K562 (cell line): Measurements from ENCODE around the gene C17orf78. TPM values are rescaled to one million over a fixed set of nuclear protein-coding genes. Genes with fewer than 3 reads are reported as not detected.
A peak's percentile ranks its signal among the peaks of the same experiment; 100 is the strongest.

Experiments
- ATAC-seq: fragments of 200-7000 bp; cut with Tn5 transposase; 3 replicates; pipeline ENCODE4 v1.9.1; 2020; ENCODE audit warnings: moderate library complexity
- BruUV-seq: library from RNA; stranded (reverse); fragments of 400-500 nt; replicated peaks from 2 replicates; lab custom pipeline; 2021; lab: Mats Ljungman, UMichigan
- CTCF ChIA-PET: fragments of 300-600 bp; formaldehyde crosslinking; extraction: SDS; loops from one replicate; lab custom pipeline; 2021; ENCODE audit warnings: low intra/inter-chr PET ratio; lab: Yijun Ruan, JAX
- POLR2A ChIA-PET: fragments of 300-600, 350-650 bp; sonication (Branson Sonifier 250); formaldehyde crosslinking; extraction: SDS; loops from one replicate; lab custom pipeline; 2021; ENCODE audit warnings: antibody characterized with exemption, inconsistent platforms; lab: Yijun Ruan, JAX
- DNase-seq, 4 experiments: peaks; one replicate each; pipeline versions ENCODE4 v3.0.0 to v3.0.0-alpha.2; 2011 to 2018; ENCODE audit warnings: low spot score in 3 of 4, mixed read lengths in 3 of 4; ENCODE audit errors: extremely low read depth in 1 of 4
- FAIRE-seq: peaks from 2 replicates; lab custom pipeline; 2011; peaks lifted over from hg19 to GRCh38; lab: Jason Lieb, UNC
- H2AFZ ChIP-seq: 2 replicates; pipeline ENCODE4 v1.6.0; 2011; ENCODE audit warnings: low read depth, low read length, control low read depth, inconsistent platforms
- H3K27ac ChIP-seq: fragments of 200-600 bp; 3 replicates; pipeline ENCODE4 v1.8.0; 2011; ENCODE audit warnings: low read depth, mild to moderate bottlenecking, control low read depth, inconsistent platforms, low read length, moderate library complexity, mixed read lengths; ENCODE audit errors: extremely low read depth
- H3K27me3 ChIP-seq, 2 experiments: fragments of 300-600 bp in 1 of 2; 2 replicates in 1 of 2; 3 replicates in 1 of 2; pipeline versions ENCODE4 v1.6.0 to v1.8.0; 2011; ENCODE audit warnings: inconsistent platforms in 2 of 2, low read length in 2 of 2, mild to moderate bottlenecking in 1 of 2, mixed read lengths in 1 of 2, moderate library complexity in 1 of 2; ENCODE audit not compliant: control insufficient read depth in 2 of 2, insufficient read depth in 2 of 2
- H3K36me3 ChIP-seq: fragments of 300-600 bp; 3 replicates; pipeline ENCODE4 v1.8.0; 2011; ENCODE audit warnings: mild to moderate bottlenecking, low read length, inconsistent platforms; ENCODE audit not compliant: control insufficient read depth, insufficient read depth
- H3K4me1 ChIP-seq, 2 experiments: fragments of 200-600 bp in 1 of 2; replicated peaks in 1 of 2; 2 replicates in 1 of 2; 3 replicates in 1 of 2; pipeline versions ENCODE4 v1.5.1 to v1.8.0; 2011; ENCODE audit warnings: inconsistent platforms in 2 of 2, low read length in 2 of 2, mild to moderate bottlenecking in 1 of 2, mixed read lengths in 1 of 2, moderate library complexity in 1 of 2; ENCODE audit not compliant: control insufficient read depth in 2 of 2, insufficient read depth in 2 of 2
- H3K4me2 ChIP-seq: 2 replicates; pipeline ENCODE4 v1.6.1; 2011; ENCODE audit warnings: low read length, control low read depth, inconsistent platforms, mixed read lengths; ENCODE audit not compliant: insufficient read depth
- H3K4me3 ChIP-seq: fragments of 200-600 bp; sonication (generic), shearing (Covaris generic); 2 replicates; pipeline ENCODE4 v1.5.1; 2016; ENCODE audit warnings: control low read depth, inconsistent platforms
- H3K79me2 ChIP-seq: fragments of 200-600 bp; 3 replicates; pipeline ENCODE4 v1.8.0; 2011; ENCODE audit warnings: low read length, inconsistent platforms; ENCODE audit not compliant: control insufficient read depth, insufficient read depth
- H3K9ac ChIP-seq, 2 experiments: 2 replicates each; pipeline versions ENCODE4 v1.6.0 to v1.6.1; 2011; ENCODE audit warnings: low read depth in 2 of 2, low read length in 2 of 2, control low read depth in 1 of 2, inconsistent platforms in 1 of 2, mild to moderate bottlenecking in 1 of 2, mixed read lengths in 1 of 2; ENCODE audit not compliant: insufficient read depth in 1 of 2
- H3K9me1 ChIP-seq: one replicate; pipeline ENCODE4 v1.6.0; 2011; ENCODE audit warnings: inconsistent platforms, mild to moderate bottlenecking, low read length, moderate library complexity; ENCODE audit not compliant: control insufficient read depth, insufficient read depth
- H3K9me3 ChIP-seq: replicated peaks from 2 replicates; pipeline ENCODE4 v1.5.1; 2011; ENCODE audit warnings: low read depth, low read length, inconsistent platforms; ENCODE audit not compliant: control insufficient read depth, insufficient read depth
- H4K20me1 ChIP-seq: replicated peaks from 2 replicates; pipeline ENCODE4 v1.6.1; 2011; ENCODE audit warnings: low read length, inconsistent platforms, mixed read lengths; ENCODE audit not compliant: control insufficient read depth, insufficient read depth
- CEBPG ChIP-seq, 3 experiments: fragments of 200-800 bp in 1 of 3; sonication (Bioruptor generic) in 1 of 3; sonication (generic) in 1 of 3; formaldehyde crosslinking in 1 of 3; IDR thresholded peaks in 2 of 3; conservative IDR thresholded peaks in 1 of 3; 2 replicates each; pipeline versions ENCODE4 v1.6.1 to v1.8.0; 2016 to 2022; ENCODE audit warnings: missing compliant biosample characterization in 2 of 3, missing genetic modification characterization in 2 of 3, mild to moderate bottlenecking in 1 of 3, missing genetic modification reagents in 1 of 3
- CHD2 ChIP-seq: IDR thresholded peaks from 2 replicates; pipeline ENCODE4 v1.6.1; 2011; ENCODE audit warnings: low read depth, low read length
- CXXC5 ChIP-seq: fragments of 250-450 bp; sonication (Bioruptor Pico); IDR thresholded peaks from 2 replicates; pipeline ENCODE4 v1.8.0; 2022; ENCODE audit warnings: inconsistent platforms, mild to moderate bottlenecking, moderate library complexity
- ETS1 ChIP-seq: conservative IDR thresholded peaks from 2 replicates; pipeline ENCODE4 v1.6.1; 2011; ENCODE audit warnings: low read depth, mild to moderate bottlenecking, low read length; ENCODE audit not compliant: control insufficient read depth
- FUS ChIP-seq: fragments of 200-400 bp; formaldehyde crosslinking; optimal IDR thresholded peaks from 2 replicates; pipeline ENCODE3; 2017; ENCODE audit warnings: low read depth, low read length
- HMGN3 ChIP-seq: IDR thresholded peaks from 2 replicates; pipeline ENCODE4 v1.6.1; 2011; ENCODE audit warnings: borderline replicate concordance, low read depth, mild to moderate bottlenecking, mixed read lengths, low read length; ENCODE audit not compliant: insufficient read length; ENCODE audit errors: extremely low read depth
- JUND ChIP-seq, 2 experiments: IDR thresholded peaks; 2 replicates in 1 of 2; 3 replicates in 1 of 2; pipeline ENCODE4 v1.6.1; 2011; ENCODE audit warnings: borderline replicate concordance in 2 of 2, low read depth in 2 of 2, low read length in 2 of 2, improper control_type of control experiment in 1 of 2, missing biosample characterization in 1 of 2, missing genetic modification characterization in 1 of 2, missing genetic modification reagents in 1 of 2
- KLF13 ChIP-seq: fragments of 450-650 bp; IDR thresholded peaks from 2 replicates; pipeline ENCODE4 v1.6.1; 2016; ENCODE audit warnings: missing genetic modification characterization, low read depth, mild to moderate bottlenecking, missing compliant biosample characterization, moderate library complexity, borderline replicate concordance
- MYNN ChIP-seq, 2 experiments: sonication (generic); formaldehyde crosslinking in 1 of 2; IDR thresholded peaks; 2 replicates each; pipeline versions ENCODE4 v1.5.0 to v1.6.1; 2016 to 2020; ENCODE audit warnings: antibody characterized with exemption in 1 of 2, missing genetic modification reagents in 1 of 2
- POLR2B ChIP-seq: fragments of 450-650 bp; IDR thresholded peaks from 2 replicates; pipeline ENCODE4 v1.6.1; 2018; ENCODE audit warnings: low read depth; ENCODE audit not compliant: partially characterized antibody
- RCOR1 ChIP-seq, 2 experiments: IDR thresholded peaks; 2 replicates each; pipeline ENCODE4 v1.6.1; 2012; ENCODE audit warnings: low read depth in 2 of 2, low read length in 2 of 2, borderline replicate concordance in 1 of 2, improper control_type of control experiment in 1 of 2
- SMAD1 ChIP-seq: fragments of 150-350 bp; IDR thresholded peaks from 2 replicates; pipeline ENCODE4 v1.6.1; 2014; ENCODE audit warnings: low read length, low read depth; ENCODE audit not compliant: partially characterized antibody
- SMAD4 ChIP-seq: fragments of 250-450 bp; sonication (Bioruptor Pico); conservative IDR thresholded peaks from 2 replicates; pipeline ENCODE4 v1.8.0; 2021; ENCODE audit warnings: inconsistent platforms, mild to moderate bottlenecking, moderate library complexity
- STAG1 ChIP-seq: sonication (generic); formaldehyde crosslinking; IDR thresholded peaks from 2 replicates; pipeline ENCODE4 v1.5.0; 2020; ENCODE audit warnings: missing genetic modification reagents, borderline replicate concordance
- TRIM28 ChIP-seq: fragments of 450-650 bp; IDR thresholded peaks from 2 replicates; pipeline ENCODE4 v1.6.1; 2017
- ZNF274 ChIP-seq: IDR thresholded peaks from 2 replicates; pipeline ENCODE4 v1.6.1; 2011; ENCODE audit warnings: low read depth, mild to moderate bottlenecking, low read length, moderate library complexity, borderline replicate concordance
- ZSCAN32 ChIP-seq: fragments of 450-650 bp; formaldehyde crosslinking; IDR thresholded peaks from 2 replicates; pipeline ENCODE4 v1.4.0; 2020; ENCODE audit warnings: mild to moderate bottlenecking, moderate library complexity
- WGBS: fragments of 100-300 bp; shearing (Covaris generic); methylation state at CpG from one replicate; pipeline ENCODE4 v1.1.6; 2016; ENCODE audit warnings: low coverage, mixed read lengths; ENCODE audit not compliant: insufficient coverage; ENCODE audit errors: missing lambda C conversion rate; 5-methylcytosine and 5-hydroxymethylcytosine counted together
- in situ Hi-C: fragments of 300-500 bp; cut with MboI; formaldehyde crosslinking; loops from 4 replicates; pipeline ENCODE4 v1.15.0; 2018; ENCODE audit warnings: inconsistent platforms, mixed read lengths
- intact Hi-C: fragments of 100-400 bp; cut with micrococcal nuclease; formaldehyde crosslinking; loops from 2 replicates; pipeline ENCODE4 v1.14.2; 2022
- polyA plus RNA-seq, 8 experiments: library from polyadenylated mRNA; depleted of rRNA in 4 of 8; stranded (reverse) in 5 of 8; unstranded in 3 of 8; fragments of >200 nt; fragmentation: Nextera tagmentation in 2 of 8; fragmentation: Illumina TruSeq in 1 of 8; extraction: Ambion mirVana in 2 of 8; extraction: Trizol in 1 of 8; gene quantifications; 2 replicates each; pipeline versions ENCODE4 v1.2.1 to v1.2.3, GENCODE V29; 2011 to 2014; ENCODE audit warnings: inconsistent platforms in 1 of 8, missing spikeins in 1 of 8
- total RNA-seq, 7 experiments: library from RNA; depleted of rRNA in 6 of 7; stranded (reverse); fragments of >200 nt in 6 of 7; fragmentation: Illumina TruSeq in 2 of 7; extraction: Trizol in 2 of 7; gene quantifications; 2 replicates each; pipeline versions ENCODE4 v1.2.1 to v1.2.3, GENCODE V29; 2011 to 2021; ENCODE audit warnings: low replicate concordance in 1 of 7

C17orf78 gene
- total and polyA plus RNA-seq, 9 of the 15 experiments (the other 6 are each of a cell fraction or from before 2014, with no cell fraction given) = not detected

- H3K9me3 ChIP-seq = no peaks in the 10 kb centered on the region
- DNase-seq (peak in 2 of 4 experiments; percentile 22 to 23), ATAC-seq (peak; percentile 85), FAIRE-seq (no peak)
- H3K27ac ChIP-seq = peak overlapping the region; percentile 34
- POLR2A ChIA-PET = interaction anchor here (0.5 to 1.4 kb wide), 10 partner anchors 8 to 1752 kb away, joined by 3 to 12 read pairs (median 4); partner anchors contain the start of gene DUSP14
- CTCF ChIA-PET = no interaction called here
- no peak overlapping the region for H3K4me3 ChIP-seq
- intact Hi-C loops = no loop called here
- H3K4me1 ChIP-seq = peaks cover 5 to 11% of the 10 kb centered on the region in 2 experiments; a peak in 3 of 5 replicates
- H3K9me1 ChIP-seq = no peaks in the 10 kb centered on the region
- no peaks in the 10 kb centered on the region for H3K27me3 ChIP-seq
- in situ Hi-C loops = no loop called here
- H4K20me1 ChIP-seq = no peaks in the 10 kb centered on the region
- no peaks in the 10 kb centered on the region for H3K79me2 ChIP-seq
- peaks cover 69% of the 10 kb centered on the region for H3K36me3 ChIP-seq
- no peak overlapping the region for H2AFZ ChIP-seq
- H3K9ac ChIP-seq = peak overlapping the region in 1 of 2 experiments; percentile 29; a peak in 2 of 4 replicates
- BruUV-seq = no TSS peak
- WGBS = 6% methylated on average over 1 of the region's 1 CpG
- no peak overlapping the region for H3K4me2 ChIP-seq
- TF ChIP-seq POLR2B (no peak), CEBPG (CRISPR knock-in tag; IDR thresholded peaks at IDR 0.05) (peak; percentile 40; the same call in 1 of the 2 replicates), CEBPG (tag; conservative IDR thresholded peaks at IDR 0.05 in 1 of 2, IDR thresholded peaks at IDR 0.05 in 1 of 2) (peak; percentile 67 to 94), ZSCAN32 (CRISPR knock-in tag) (peak; percentile 75), CXXC5 (peak; percentile 38), HMGN3 (no peak), TRIM28 (no peak), SMAD4 (CRISPR knock-in tag) (peak; percentile 41), STAG1 (no peak), ZNF274 (no peak), CHD2 (no peak), FUS (no peak), JUND (IDR thresholded peaks at IDR 0.05; ENCODE audit: borderline replicate concordance, low read depth, low read length) (peak; percentile 50; the same call in 1 of the 2 replicates), JUND (tag; IDR thresholded peaks at IDR 0.05; ENCODE audit: borderline replicate concordance, low read depth, low read length) (peak; percentile 68), SMAD1 (no peak), MYNN (IDR thresholded peaks at IDR 0.05) (no peak), MYNN (CRISPR knock-in tag; IDR thresholded peaks at IDR 0.05) (no peak), KLF13 (tag) (no peak), ETS1 (no peak), RCOR1 (IDR thresholded peaks at IDR 0.05; ENCODE audit: borderline replicate concordance in 1 of 2, low read depth in 2 of 2, low read length in 2 of 2) (0 out of 4 replicates have a peak, but pooled peaks of 1 of the 2 experiments have one; percentile 9)
Observed at GRCh38 chr17:37430051-37430627, 54.4 kb downstream of the C17orf78 start.
